ENCODE results near the gene NPLOC4.
"Not testable (repeated sequence)": the region's sequence is repeated elsewhere in the genome, so short reads cannot be mapped to it uniquely, and the experiment has no call there.

NPLOC4 gene

GRCh38 chr17:81535480-81536298 is 101.2 kb downstream of the NPLOC4 start:
- DNase-seq (ENCODE audit: extremely low read depth in 1 of 2, low read depth in 1 of 2) = no peak

- DNase-seq (ENCODE audit: extremely low read depth in 1 of 2, low read depth in 1 of 2) = no peak
Observed at GRCh38 chr17:81535007-81535328, 101.9 kb downstream of the NPLOC4 start.

- DNase-seq (ENCODE audit: extremely low read depth in 1 of 2, low read depth in 1 of 2) = no peak
Observed at GRCh38 chr17:81534157-81535006, 102.5 kb downstream of the NPLOC4 start.

GRCh38 chr17:81533339-81534141 is 103.4 kb downstream of the NPLOC4 start:
- DNase-seq (ENCODE audit: extremely low read depth in 1 of 2, low read depth in 1 of 2) = no peak

- no peak for DNase-seq (ENCODE audit: extremely low read depth in 1 of 2, low read depth in 1 of 2)
Observed at GRCh38 chr17:81532490-81533287, 104.2 kb downstream of the NPLOC4 start.

- not testable (repeated sequence) for DNase-seq (ENCODE audit: extremely low read depth in 1 of 2, low read depth in 1 of 2)
Observed at GRCh38 chr17:81531998-81532404, 104.9 kb downstream of the NPLOC4 start.

GRCh38 chr17:81531013-81531412 is 105.9 kb downstream of the NPLOC4 start:
- not testable (repeated sequence) for DNase-seq (ENCODE audit: extremely low read depth in 1 of 2, low read depth in 1 of 2)

- no peak for DNase-seq (ENCODE audit: extremely low read depth in 1 of 2, low read depth in 1 of 2)
Observed at GRCh38 chr17:81529437-81529803, 107.5 kb downstream of the NPLOC4 start.

- DNase-seq (ENCODE audit: extremely low read depth in 1 of 2, low read depth in 1 of 2) = no peak
Observed at GRCh38 chr17:81528651-81529436, 108.1 kb downstream of the NPLOC4 start.

GRCh38 chr17:81528384-81528650 is 108.6 kb downstream of the NPLOC4 start:
- DNase-seq (ENCODE audit: extremely low read depth in 1 of 2, low read depth in 1 of 2) = no peak

- DNase-seq (ENCODE audit: extremely low read depth in 1 of 2, low read depth in 1 of 2) = no peak
Observed at GRCh38 chr17:81527591-81528383, 109.1 kb downstream of the NPLOC4 start, which contains the start of gene FSCN2. TSS of gene FSCN2 (plus strand) at chr17:81528377. CDS start at chr17:81528532, 155 bp downstream.

- no peak for DNase-seq (ENCODE audit: extremely low read depth in 1 of 2, low read depth in 1 of 2)
Observed at GRCh38 chr17:81526662-81527571, 110.0 kb downstream of the NPLOC4 start.

- DNase-seq (ENCODE audit: extremely low read depth in 1 of 2, low read depth in 1 of 2) = no peak
Observed at GRCh38 chr17:81524865-81525159, 112.1 kb downstream of the NPLOC4 start.

- DNase-seq (ENCODE audit: extremely low read depth in 1 of 2, low read depth in 1 of 2) = no peak
Observed at GRCh38 chr17:81524039-81524864, 112.7 kb downstream of the NPLOC4 start.

- no peak for DNase-seq (ENCODE audit: extremely low read depth in 1 of 2, low read depth in 1 of 2)
Observed at GRCh38 chr17:81523402-81524038, 113.4 kb downstream of the NPLOC4 start.

GRCh38 chr17:81522491-81523401 is 114.2 kb downstream of the NPLOC4 start:
- no peak for DNase-seq (ENCODE audit: extremely low read depth in 1 of 2, low read depth in 1 of 2)
